ENCODE results near the gene CD300C.
"Not testable (repeated sequence)": the region's sequence is repeated elsewhere in the genome, so short reads cannot be mapped to it uniquely, and the experiment has no call there.

CD300C gene

DNA sequence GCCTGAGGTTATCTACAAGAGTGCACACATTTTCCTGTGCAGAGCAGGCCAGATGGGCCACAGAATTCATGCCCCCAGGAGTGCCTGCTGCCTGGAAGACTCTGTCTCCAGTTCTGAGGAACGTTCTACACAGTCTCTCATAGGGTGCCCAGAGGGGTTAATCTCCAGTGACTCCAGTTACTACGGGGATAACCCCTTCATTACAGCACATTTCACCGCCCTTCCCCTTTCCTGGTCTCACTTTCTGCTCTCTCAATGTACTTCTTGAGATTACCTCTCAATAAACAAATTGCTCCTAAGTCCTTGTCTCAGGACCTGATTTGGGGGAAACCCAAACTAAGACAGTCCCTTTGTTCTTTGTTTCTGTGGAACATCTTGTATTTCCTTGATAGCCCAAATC, 15.7 kb upstream of the CD300C start:
- no peak for DNase-seq (ENCODE audit: low spot score)

- no peak for DNase-seq (ENCODE audit: low spot score)
Observed at GRCh38 chr17:74558882-74559519, 13.1 kb upstream of the CD300C start.

GRCh38 chr17:74558402-74558801, 12.5 kb upstream of the CD300C start:
- not testable (repeated sequence) for DNase-seq (ENCODE audit: low spot score)

DNA sequence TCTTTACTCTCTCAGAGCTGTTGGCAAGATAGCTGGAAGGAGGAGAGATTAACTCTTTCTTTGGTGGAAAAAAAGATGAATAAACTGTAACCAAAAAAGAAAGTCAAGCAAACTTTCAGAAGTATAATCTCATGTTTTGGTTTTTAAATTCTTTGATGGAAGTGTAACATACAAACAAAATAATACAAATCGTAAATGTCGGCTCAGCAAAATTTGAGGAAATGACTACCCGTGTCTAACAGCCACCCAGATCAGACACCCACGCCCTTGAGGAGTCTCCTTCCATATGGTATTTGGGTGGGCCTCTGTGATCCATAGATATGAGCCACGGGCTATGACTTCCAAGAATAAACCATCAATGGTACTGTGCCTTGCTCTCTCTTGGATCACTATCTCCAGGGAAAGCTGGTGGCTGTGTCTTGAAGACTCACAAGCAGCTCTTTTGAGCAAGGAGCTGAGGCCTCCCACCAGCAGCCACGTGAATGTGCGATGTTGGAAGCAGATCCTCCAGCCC, 9.6 kb upstream of the CD300C start:
- no peak for DNase-seq (ENCODE audit: low spot score)

GRCh38 chr17:74554909-74555308, 9.0 kb upstream of the CD300C start:
- no peak for DNase-seq (ENCODE audit: low spot score)

- DNase-seq (ENCODE audit: low spot score): no peak
Observed at GRCh38 chr17:74552037-74552436, 6.1 kb upstream of the CD300C start.

- no peak for DNase-seq (ENCODE audit: low spot score)
Observed at GRCh38 chr17:74550602-74551001, 4.7 kb upstream of the CD300C start.

DNA sequence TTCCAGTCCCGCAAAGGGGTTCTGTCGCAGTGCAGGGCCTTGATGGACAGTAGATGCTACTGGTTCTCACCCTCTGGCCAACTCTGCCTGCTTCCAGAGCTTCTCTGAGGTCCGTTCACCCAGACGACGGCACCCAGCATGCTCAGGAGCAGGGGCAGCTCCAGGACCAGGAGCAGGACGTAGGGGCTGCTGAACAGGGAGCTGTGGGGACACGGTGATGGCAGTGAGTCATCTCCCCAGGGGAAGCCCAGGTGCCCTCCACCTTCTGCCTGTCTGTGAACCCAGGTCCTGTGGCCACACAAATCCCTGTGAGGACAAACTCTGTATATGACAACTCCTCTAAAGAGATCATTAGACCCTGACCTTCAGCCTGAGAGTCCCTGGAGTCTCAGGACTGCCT, 3.4 kb upstream of the CD300C start:
- DNase-seq (ENCODE audit: low spot score): no peak

- no peak for DNase-seq (ENCODE audit: low spot score)
Observed at GRCh38 chr17:74547736-74548135, 1.8 kb upstream of the CD300C start.

DNA sequence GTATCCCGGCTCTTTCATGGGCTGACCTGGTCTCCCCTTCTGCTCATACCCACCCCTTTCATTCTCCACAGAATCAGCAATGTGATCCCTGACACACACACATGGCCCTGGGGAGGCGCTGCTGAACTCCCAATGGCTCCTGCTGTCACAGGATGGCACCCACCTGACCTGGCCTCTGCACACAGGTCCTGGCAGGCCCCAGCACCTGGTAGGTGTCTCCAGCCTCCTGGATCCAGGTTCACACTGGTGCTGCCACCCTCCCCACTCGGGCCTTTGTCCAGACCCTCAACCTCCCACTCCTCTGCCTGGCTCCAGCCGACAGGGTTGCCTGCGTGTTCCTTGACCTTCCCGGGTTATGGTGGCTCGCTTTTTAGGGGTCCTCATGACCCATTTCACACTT, 1.3 kb upstream of the CD300C start:
- DNase-seq (ENCODE audit: low spot score): no peak

- DNase-seq (ENCODE audit: low spot score): no peak
Observed at GRCh38 chr17:74546586-74546985, 671 bp upstream of the CD300C start.

GRCh38 chr17:74544991-74545842, 698 bp downstream of the CD300C start:
- DNase-seq (ENCODE audit: low spot score): no peak

DNA sequence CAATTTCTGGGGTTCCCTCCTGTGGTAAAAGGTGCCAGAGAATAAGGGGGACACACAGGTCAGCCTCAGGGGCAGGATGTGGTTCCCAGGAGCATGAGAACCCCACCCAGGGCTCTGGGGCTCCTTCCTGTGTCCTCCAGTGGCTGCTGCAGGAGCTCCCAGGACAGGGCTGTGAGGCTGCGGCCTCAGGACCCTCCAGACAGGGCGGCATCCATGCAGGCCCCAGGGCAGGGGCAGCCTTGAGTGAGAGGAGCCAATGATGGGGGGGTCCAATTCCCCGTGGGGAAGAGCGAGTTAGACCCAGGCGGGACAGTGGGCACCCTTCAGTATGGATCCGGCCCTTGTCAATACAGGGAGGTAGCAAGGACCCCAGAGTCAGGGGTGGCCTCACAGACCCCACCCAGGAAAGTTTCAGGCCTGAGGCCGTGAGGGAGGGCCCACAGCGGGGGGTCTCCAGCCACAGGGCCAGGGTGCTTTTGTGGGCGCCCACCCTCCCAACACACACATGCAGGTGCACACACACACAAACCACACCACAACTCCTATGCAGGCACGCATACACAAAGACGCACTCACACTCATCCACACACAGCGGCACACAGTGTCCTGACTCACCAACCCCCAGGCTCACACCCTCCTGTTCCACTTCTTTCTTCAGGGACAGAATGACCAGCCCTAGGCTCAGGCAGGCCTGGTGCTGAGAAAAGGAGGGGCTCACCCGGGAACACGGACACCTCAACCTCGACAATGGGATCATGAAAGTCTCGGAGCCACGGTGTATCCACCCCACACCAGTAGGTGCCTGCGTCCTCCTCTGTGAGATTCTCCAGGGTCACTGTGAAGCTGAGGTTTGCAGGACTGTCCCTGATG, 1.8 kb downstream of the CD300C start:
- no peak for DNase-seq (ENCODE audit: low spot score)

DNA sequence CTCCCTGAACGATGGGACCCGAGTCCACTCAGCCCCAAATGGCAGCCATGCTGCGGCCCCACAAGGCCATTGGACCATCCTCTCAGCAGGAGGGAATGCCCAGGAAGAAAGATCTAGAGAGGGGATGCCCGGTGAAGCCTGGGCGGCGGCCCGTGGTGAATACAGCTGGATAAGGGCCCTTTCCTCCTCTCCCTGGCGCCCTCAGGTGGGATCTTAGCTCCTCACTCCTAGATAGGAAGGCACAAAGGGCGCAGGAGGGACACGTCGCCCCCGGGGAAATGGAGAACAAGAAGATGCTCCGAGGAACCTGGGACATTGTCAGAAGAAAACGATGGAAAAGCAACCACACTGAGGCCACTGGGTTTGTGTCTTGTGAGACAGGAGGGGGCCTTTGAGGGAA, 2.5 kb downstream of the CD300C start:
- no peak for DNase-seq (ENCODE audit: low spot score)

- DNase-seq (ENCODE audit: low spot score): no peak
Observed at GRCh38 chr17:74542727-74543383, 3.1 kb downstream of the CD300C start.

- DNase-seq (ENCODE audit: low spot score): no peak
Observed at GRCh38 chr17:74542166-74542565, 3.7 kb downstream of the CD300C start.

GRCh38 chr17:74541176-74542111, 4.5 kb downstream of the CD300C start:
- no peak for DNase-seq (ENCODE audit: low spot score)

GRCh38 chr17:74539281-74539820, 6.6 kb downstream of the CD300C start:
- no peak for DNase-seq (ENCODE audit: low spot score)

DNA sequence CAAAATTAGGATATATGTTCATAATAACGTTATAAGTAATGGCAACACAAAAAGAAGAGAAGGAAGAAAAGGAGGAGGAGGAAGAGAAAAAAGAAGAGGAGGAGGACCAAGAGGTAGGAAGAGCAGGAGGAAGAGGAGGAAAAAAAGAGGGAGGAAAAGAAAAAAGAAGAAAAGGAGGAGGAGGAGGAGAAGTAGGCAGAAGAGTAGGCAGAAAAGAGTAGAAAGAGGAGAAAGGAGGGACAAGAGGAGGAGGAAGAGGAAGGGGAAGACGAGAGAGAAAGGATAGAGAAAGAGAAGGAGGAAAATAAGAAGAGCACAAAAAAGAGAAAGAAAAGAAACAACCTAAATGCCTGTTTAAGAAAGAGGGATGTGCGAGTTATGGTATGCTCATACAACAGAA, 9.0 kb downstream of the CD300C start:
- no peak for DNase-seq (ENCODE audit: low spot score)

DNA sequence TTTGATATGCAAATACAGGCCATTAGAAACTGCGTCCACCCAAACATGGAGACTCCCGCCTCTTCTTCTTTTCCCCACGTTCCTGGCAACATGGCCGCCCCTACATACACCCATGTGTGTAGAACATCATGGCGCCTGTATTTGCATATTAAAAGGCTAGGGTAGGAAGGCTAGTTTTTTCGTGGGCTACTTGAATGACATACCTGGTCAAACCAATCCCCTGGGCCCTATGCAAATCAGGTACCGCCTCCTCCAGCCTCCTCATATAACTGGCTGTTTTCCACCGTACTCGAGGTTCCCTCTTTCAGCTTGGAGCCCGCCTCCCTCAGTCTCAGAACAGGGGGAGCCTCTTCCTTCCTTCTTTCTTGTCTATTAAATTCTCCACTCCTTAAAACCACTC, 13.8 kb downstream of the CD300C start:
- DNase-seq (ENCODE audit: low spot score): no peak
